Smooth muscle cell (in vitro differentiated cells): ENCODE data around the gene EFS. TPM values are rescaled to one million over a fixed set of nuclear protein-coding genes. Genes with fewer than 3 reads are reported as not detected.

Experiments used
- DNase-seq: peaks from one replicate; lab custom pipeline; 2025; ENCODE audit not compliant: unreplicated experiment; lab: John Stamatoyannopoulos, UW
- H2AFZ ChIP-seq: fragments of 200-600 bp; sonication (generic); 2 replicates; pipeline ENCODE4 v1.6.0; 2016; ENCODE audit warnings: antibody characterized with exemption, low read depth, mild to moderate bottlenecking
- H3F3A ChIP-seq: fragments of 200-600 bp; sonication (generic); 2 replicates; pipeline ENCODE4 v1.6.0; 2017; ENCODE audit warnings: antibody characterized with exemption, low read depth
- H3K27ac ChIP-seq: fragments of 200-600 bp; sonication (generic); 2 replicates; pipeline ENCODE4 v1.5.1; 2016; ENCODE audit warnings: low read depth, mild to moderate bottlenecking
- H3K27me3 ChIP-seq: fragments of 200-600 bp; sonication (generic); 2 replicates; pipeline ENCODE4 v1.6.1; 2016; ENCODE audit warnings: low read depth, mild to moderate bottlenecking
- H3K36me3 ChIP-seq: fragments of 200-600 bp; sonication (generic); 2 replicates; pipeline ENCODE4 v1.5.1; 2016; ENCODE audit warnings: low read depth
- H3K4me1 ChIP-seq: fragments of 200-600 bp; sonication (generic); 2 replicates; pipeline ENCODE4 v1.5.1; 2016; ENCODE audit warnings: low read depth
- H3K4me2 ChIP-seq: fragments of 200-600 bp; sonication (generic); 2 replicates; pipeline ENCODE4 v1.6.0; 2016; ENCODE audit warnings: mild to moderate bottlenecking
- H3K4me3 ChIP-seq: fragments of 200-600 bp; sonication (generic); 2 replicates; pipeline ENCODE4 v1.5.1; 2016; ENCODE audit warnings: mild to moderate bottlenecking
- H3K79me2 ChIP-seq: fragments of 200-600 bp; sonication (generic); 2 replicates; pipeline ENCODE4 v1.6.0; 2016; ENCODE audit warnings: low read depth, mild to moderate bottlenecking
- H3K9ac ChIP-seq: fragments of 200-600 bp; sonication (generic); 2 replicates; pipeline ENCODE4 v1.6.0; 2016; ENCODE audit warnings: low read depth
- H3K9me3 ChIP-seq: fragments of 200-600 bp; sonication (generic); replicated peaks from 2 replicates; pipeline ENCODE4 v1.5.1; 2016; ENCODE audit warnings: low read depth
- H4K20me1 ChIP-seq: fragments of 200-600 bp; sonication (generic); 2 replicates; pipeline ENCODE4 v1.6.0; 2016; ENCODE audit warnings: low read depth
- CTCF ChIP-seq: fragments of 200-600 bp; sonication (generic); IDR thresholded peaks from 2 replicates; pipeline ENCODE4 v1.5.1; 2017; ENCODE audit warnings: borderline replicate concordance, mild to moderate bottlenecking, antibody characterized with exemption; ENCODE audit not compliant: insufficient read depth, poor library complexity, severe bottlenecking
- WGBS: methylation state at CpG from one replicate; pipeline ENCODE4 v1.1.7; 2016; ENCODE audit warnings: low lambda C conversion rate; 5-methylcytosine and 5-hydroxymethylcytosine counted together
- polyA plus RNA-seq: library from polyadenylated mRNA; unstranded; fragments of >200 nt; fragmentation: Nextera tagmentation; extraction: Ambion mirVana; gene quantifications from 2 replicates; pipeline ENCODE4 v1.2.1, GENCODE V29; 2016
- total RNA-seq: library from RNA; depleted of rRNA; stranded (reverse); fragments of >200 nt; gene quantifications from 2 replicates; pipeline ENCODE4 v1.2.3, GENCODE V29; 2014

The EFS gene
- total and polyA plus RNA-seq, 2 experiments from 2014 or later = 23.9 to 41.3 TPM

GRCh38 chr14:23380197-23380914 lies 15.4 kb upstream of the EFS start:
- Histone ChIP-seq H4K20me1 (no peaks in the 10 kb centered on the region), H3K9ac (no peak overlapping the region), H3K9me3 (no peaks in the 10 kb centered on the region), H3F3A (no peaks in the 10 kb centered on the region), H3K4me2 (no peak overlapping the region), H3K4me1 (peaks cover 7% of the 10 kb centered on the region), H3K4me3 (no peak overlapping the region), H3K36me3 (no peaks in the 10 kb centered on the region), H2AFZ (no peak overlapping the region), H3K27ac (no peak overlapping the region), H3K27me3 (no peaks in the 10 kb centered on the region), H3K79me2 (no peaks in the 10 kb centered on the region)
- no peak for TF ChIP-seq CTCF
- DNase-seq = no peak
- 69% methylated on average over 16 of the region's 16 CpGs for WGBS

GRCh38 chr14:23379366-23380196 lies 14.6 kb upstream of the EFS start:
- Histone ChIP-seq H3K4me1 (peaks cover 7% of the 10 kb centered on the region), H3K4me2 (no peak overlapping the region), H3K9me3 (no peaks in the 10 kb centered on the region), H2AFZ (no peak overlapping the region), H4K20me1 (no peaks in the 10 kb centered on the region), H3K27me3 (no peaks in the 10 kb centered on the region), H3K27ac (no peak overlapping the region), H3K9ac (no peak overlapping the region), H3F3A (no peaks in the 10 kb centered on the region), H3K4me3 (no peak overlapping the region), H3K36me3 (no peaks in the 10 kb centered on the region), H3K79me2 (no peaks in the 10 kb centered on the region)
- WGBS = 41% methylated on average over 11 of the region's 12 CpGs
- DNase-seq = no peak
- peak; percentile 91 for TF ChIP-seq CTCF

- no peak overlapping the region for H3K9ac ChIP-seq
- H3K4me3 ChIP-seq = no peak overlapping the region
- no peaks in the 10 kb centered on the region for H3K27me3 ChIP-seq
- no peaks in the 10 kb centered on the region for H3K79me2 ChIP-seq
- no peaks in the 10 kb centered on the region for H3F3A ChIP-seq
- no peak overlapping the region for H3K4me2 ChIP-seq
- no peaks in the 10 kb centered on the region for H3K9me3 ChIP-seq
- 87% methylated on average over 11 of the region's 11 CpGs for WGBS
- H3K4me1 ChIP-seq = peaks cover 7% of the 10 kb centered on the region
- H3K27ac ChIP-seq = no peak overlapping the region
- TF ChIP-seq CTCF = no peak
- no peak overlapping the region for H2AFZ ChIP-seq
- H4K20me1 ChIP-seq = no peaks in the 10 kb centered on the region
- H3K36me3 ChIP-seq = no peaks in the 10 kb centered on the region
- no peak for DNase-seq
Measured at GRCh38 chr14:23378612-23379220, 13.7 kb upstream of the EFS start.
